Naive thymus-derived CD4-positive, alpha-beta T cell (primary cell): ENCODE data around the gene SLC6A6. TPM values are rescaled to one million over a fixed set of nuclear protein-coding genes. Genes with fewer than 3 reads are reported as not detected.
A peak's percentile ranks its signal among the peaks of the same experiment; 100 is the strongest.

Source experiments
- ATAC-seq: fragments of 150-1000 bp; cut with Tn5 transposase; 2 replicates; pipeline ENCODE4 v1.10.0; 2021; ENCODE audit warnings: mild to moderate bottlenecking, moderate library complexity
- CTCF ChIA-PET: fragments of 350-600 bp; sonication (Branson Sonifier 250); formaldehyde crosslinking; loops from one replicate; lab custom pipeline; 2021; ENCODE audit warnings: antibody characterized with exemption; lab: Charles Lee
- POLR2A ChIA-PET: fragments of 350-600 bp; sonication (Branson Sonifier 250); formaldehyde crosslinking; loops from one replicate; lab custom pipeline; 2021; ENCODE audit warnings: antibody characterized with exemption, inconsistent platforms; lab: Charles Lee
- DNase-seq, 9 donors: peaks; one replicate each; pipeline versions ENCODE4 v3.0.0 to v3.0.0-alpha.2; 2020 to 2022; ENCODE audit warnings: mixed read lengths in 1 of 9
- H3K27ac ChIP-seq: one replicate; pipeline ENCODE4 v1.7.0; 2013; ENCODE audit warnings: mild to moderate bottlenecking, low read depth, low read length, moderate library complexity
- H3K27me3 ChIP-seq, 2 donors: one replicate each; pipeline ENCODE4 v1.7.0; 2013; ENCODE audit warnings: low read length in 2 of 2, mild to moderate bottlenecking in 2 of 2, moderate library complexity in 2 of 2; ENCODE audit not compliant: control insufficient read depth in 2 of 2, insufficient read depth in 2 of 2
- H3K36me3 ChIP-seq, 3 experiments: 1 replicate in 2 of 3; 2 replicates in 1 of 3; pipeline ENCODE4 v1.7.0; 2013; ENCODE audit warnings: low read length in 3 of 3, mild to moderate bottlenecking in 3 of 3, moderate library complexity in 1 of 3; ENCODE audit not compliant: insufficient read depth in 3 of 3, control insufficient read depth in 2 of 3
- H3K4me1 ChIP-seq, 2 donors: one replicate each; pipeline ENCODE4 v1.7.0; 2013; ENCODE audit warnings: low read length in 2 of 2, mild to moderate bottlenecking in 2 of 2, moderate library complexity in 1 of 2; ENCODE audit not compliant: control insufficient read depth in 2 of 2, insufficient read depth in 2 of 2
- H3K4me3 ChIP-seq: 2 replicates; pipeline ENCODE4 v1.7.0; 2013; ENCODE audit warnings: mild to moderate bottlenecking, low read length
- H3K9me3 ChIP-seq, 3 experiments: 1 replicate in 2 of 3; 2 replicates in 1 of 3; pipeline ENCODE4 v1.7.0; 2013; ENCODE audit warnings: low read length in 3 of 3; ENCODE audit not compliant: control insufficient read depth in 2 of 3
- H3K27ac Mint-ChIP-seq, 9 donors: one replicate each; pipeline ENCODE4 v1.8.0; 2020 to 2022; ENCODE audit warnings: mixed read lengths in 9 of 9, mild to moderate bottlenecking in 8 of 9, moderate library complexity in 5 of 9, inconsistent platforms in 2 of 9
- H3K27me3 Mint-ChIP-seq, 5 donors: one replicate each; pipeline ENCODE4 v1.8.0; 2021 to 2022; ENCODE audit warnings: mixed read lengths in 5 of 5, mild to moderate bottlenecking in 1 of 5
- H3K36me3 Mint-ChIP-seq, 5 donors: one replicate each; pipeline ENCODE4 v1.8.0; 2020 to 2022; ENCODE audit warnings: mixed read lengths in 5 of 5, mild to moderate bottlenecking in 3 of 5, inconsistent platforms in 1 of 5
- H3K4me1 Mint-ChIP-seq, 7 donors: one replicate each; pipeline ENCODE4 v1.8.0; 2020 to 2022; ENCODE audit warnings: mixed read lengths in 7 of 7, mild to moderate bottlenecking in 3 of 7, inconsistent platforms in 1 of 7
- H3K4me3 Mint-ChIP-seq, 10 donors: one replicate each; pipeline ENCODE4 v1.8.0; 2020 to 2022; ENCODE audit warnings: mild to moderate bottlenecking in 10 of 10, mixed read lengths in 10 of 10, moderate library complexity in 6 of 10, inconsistent platforms in 2 of 10
- H3K9me3 Mint-ChIP-seq, 11 donors: one replicate each; pipeline ENCODE4 v1.8.0; 2020 to 2022; ENCODE audit warnings: mixed read lengths in 11 of 11, mild to moderate bottlenecking in 4 of 11, inconsistent platforms in 1 of 11, moderate library complexity in 1 of 11
- intact Hi-C, 2 donors: fragments of 100-400 bp; cut with micrococcal nuclease; formaldehyde crosslinking; loops; one replicate each; pipeline ENCODE4 v1.15.1; 2023
- polyA plus RNA-seq, 2 donors: library from polyadenylated mRNA; unstranded; fragments of 300-500 nt; fragmentation: Illumina TruSeq; gene quantifications; one replicate each; pipeline ENCODE4 v1.2.3, GENCODE V29; 2021
- total RNA-seq, 6 experiments: library from RNA in 5 of 6; stranded (reverse) in 5 of 6; gene quantifications; 1 replicate in 5 of 6; 2 replicates in 1 of 6; pipeline ENCODE4 v1.2.3 and lab custom pipeline; 2021 to 2026

SLC6A6 gene
- total and polyA plus RNA-seq, 7 experiments from 2014 or later = 3.0 to 87.5 (median 35.2) TPM

- ChIA-PET POLR2A (no interaction called here), CTCF (no interaction called here)
- intact Hi-C loops = no loop called here
- H3K4me1 Mint-ChIP-seq = no peaks in the 10 kb centered on the region
- H3K27ac Mint-ChIP-seq = peak overlapping the region in 2 of 9 donors; percentile 20 to 29
- peaks cover 0 to 16% (median 5%) of the 10 kb centered on the region in 5 donors for H3K36me3 Mint-ChIP-seq
- no peak overlapping the region for H3K4me3 ChIP-seq
- H3K9me3 ChIP-seq = no peaks in the 10 kb centered on the region
- no peaks in the 10 kb centered on the region for H3K27me3 Mint-ChIP-seq
- peaks cover 0 to 34% (median 0%) of the 10 kb centered on the region in 3 experiments for H3K36me3 ChIP-seq
- no peaks in the 10 kb centered on the region for H3K9me3 Mint-ChIP-seq
- H3K4me3 Mint-ChIP-seq = no peak overlapping the region
- H3K27ac ChIP-seq = no peak overlapping the region
- ATAC-seq (no peak), DNase-seq (no peak)
- H3K4me1 ChIP-seq = no peaks in the 10 kb centered on the region
- no peaks in the 10 kb centered on the region for H3K27me3 ChIP-seq
Observed at GRCh38 chr3:14490255-14490654, 87.8 kb downstream of the SLC6A6 start.

GRCh38 chr3:14490831-14491230 is 88.4 kb downstream of the SLC6A6 start:
- Mint-ChIP-seq H3K4me3 (no peak overlapping the region), H3K27me3 (no peaks in the 10 kb centered on the region), H3K4me1 (no peaks in the 10 kb centered on the region), H3K9me3 (no peaks in the 10 kb centered on the region), H3K36me3 (peaks cover 0 to 11% (median 3%) of the 10 kb centered on the region in 5 donors), H3K27ac (peak overlapping the region in 1 of 9 donors; percentile 28)
- ATAC-seq = no peak
- H3K27ac ChIP-seq = no peak overlapping the region
- H3K4me1 ChIP-seq = no peaks in the 10 kb centered on the region
- ChIA-PET POLR2A (no interaction called here), CTCF (no interaction called here)
- H3K36me3 ChIP-seq = peaks cover 0 to 28% (median 0%) of the 10 kb centered on the region in 3 experiments
- DNase-seq = no peak
- intact Hi-C loops = no loop called here
- no peaks in the 10 kb centered on the region for H3K27me3 ChIP-seq
- H3K4me3 ChIP-seq = no peak overlapping the region
- no peaks in the 10 kb centered on the region for H3K9me3 ChIP-seq

DNA sequence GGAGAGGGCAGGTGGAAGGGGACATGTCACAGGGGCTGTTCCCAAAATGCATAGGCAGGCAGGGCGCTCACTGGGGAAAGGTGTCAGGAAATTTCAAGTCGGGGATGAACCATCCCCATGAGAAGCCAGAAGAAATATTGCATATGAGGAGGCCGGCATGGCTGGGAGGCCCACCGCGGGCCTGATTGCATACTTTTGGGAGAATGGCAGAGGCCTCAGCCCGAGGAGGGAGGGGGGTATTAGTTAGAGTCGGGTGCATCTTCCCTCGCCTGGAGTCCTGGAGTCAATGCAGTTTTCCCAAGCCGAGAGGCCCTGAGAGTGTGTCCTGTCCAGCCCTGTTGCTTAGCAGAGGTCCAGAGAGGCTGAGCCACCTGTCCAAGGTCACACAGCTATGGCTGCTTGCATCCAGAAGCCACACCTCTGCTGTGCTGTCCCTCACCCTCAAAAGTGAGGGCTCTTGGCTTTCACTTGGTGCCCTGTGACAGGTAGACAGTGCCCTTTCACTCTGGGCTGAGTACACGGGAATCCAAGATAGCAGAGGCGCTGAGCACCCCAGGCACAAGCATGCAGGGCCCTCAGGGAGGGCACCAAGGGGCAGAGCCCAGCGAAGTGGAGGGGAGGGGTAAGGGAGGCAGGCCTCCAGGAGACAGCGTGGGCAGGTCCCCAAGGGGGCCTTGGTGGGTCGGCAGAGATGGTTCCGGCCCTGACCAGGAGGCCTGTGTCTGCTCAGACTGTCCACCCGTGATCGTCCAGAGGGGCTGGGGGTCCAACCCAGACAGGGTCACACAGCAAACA is 89.2 kb downstream of the SLC6A6 start:
- H3K27ac ChIP-seq = no peak overlapping the region
- H3K4me3 ChIP-seq = no peak overlapping the region
- no peak overlapping the region for H3K27ac Mint-ChIP-seq
- no peaks in the 10 kb centered on the region for H3K4me1 ChIP-seq
- no peaks in the 10 kb centered on the region for H3K4me1 Mint-ChIP-seq
- ATAC-seq = no peak
- DNase-seq = no peak
- no peaks in the 10 kb centered on the region for H3K27me3 ChIP-seq
- H3K9me3 Mint-ChIP-seq = no peaks in the 10 kb centered on the region
- no peaks in the 10 kb centered on the region for H3K9me3 ChIP-seq
- peaks cover 0 to 21% (median 0%) of the 10 kb centered on the region in 3 experiments for H3K36me3 ChIP-seq
- POLR2A ChIA-PET = no interaction called here
- intact Hi-C loops = no loop called here
- no peak overlapping the region for H3K4me3 Mint-ChIP-seq
- CTCF ChIA-PET = no interaction called here
- peaks cover 0 to 11% (median 3%) of the 10 kb centered on the region in 5 donors for H3K36me3 Mint-ChIP-seq
- H3K27me3 Mint-ChIP-seq = no peaks in the 10 kb centered on the region

GRCh38 chr3:14492948-14493881 is 90.8 kb downstream of the SLC6A6 start:
- Mint-ChIP-seq H3K4me1 (no peaks in the 10 kb centered on the region), H3K9me3 (peaks cover 0 to 2% (median 0%) of the 10 kb centered on the region in 11 donors), H3K27ac (no peak overlapping the region), H3K27me3 (peaks cover 0 to 9% (median 0%) of the 10 kb centered on the region in 5 donors), H3K4me3 (no peak overlapping the region), H3K36me3 (peaks cover 0 to 11% (median 1%) of the 10 kb centered on the region in 5 donors)
- intact Hi-C loops = no loop called here
- H3K4me3 ChIP-seq = no peak overlapping the region
- ChIA-PET CTCF (no interaction called here), POLR2A (no interaction called here)
- H3K9me3 ChIP-seq = no peaks in the 10 kb centered on the region
- H3K4me1 ChIP-seq = no peaks in the 10 kb centered on the region
- ATAC-seq = no peak
- H3K36me3 ChIP-seq = peaks cover 0 to 7% (median 0%) of the 10 kb centered on the region in 3 experiments
- no peak for DNase-seq
- no peak overlapping the region for H3K27ac ChIP-seq
- H3K27me3 ChIP-seq = no peaks in the 10 kb centered on the region

DNA sequence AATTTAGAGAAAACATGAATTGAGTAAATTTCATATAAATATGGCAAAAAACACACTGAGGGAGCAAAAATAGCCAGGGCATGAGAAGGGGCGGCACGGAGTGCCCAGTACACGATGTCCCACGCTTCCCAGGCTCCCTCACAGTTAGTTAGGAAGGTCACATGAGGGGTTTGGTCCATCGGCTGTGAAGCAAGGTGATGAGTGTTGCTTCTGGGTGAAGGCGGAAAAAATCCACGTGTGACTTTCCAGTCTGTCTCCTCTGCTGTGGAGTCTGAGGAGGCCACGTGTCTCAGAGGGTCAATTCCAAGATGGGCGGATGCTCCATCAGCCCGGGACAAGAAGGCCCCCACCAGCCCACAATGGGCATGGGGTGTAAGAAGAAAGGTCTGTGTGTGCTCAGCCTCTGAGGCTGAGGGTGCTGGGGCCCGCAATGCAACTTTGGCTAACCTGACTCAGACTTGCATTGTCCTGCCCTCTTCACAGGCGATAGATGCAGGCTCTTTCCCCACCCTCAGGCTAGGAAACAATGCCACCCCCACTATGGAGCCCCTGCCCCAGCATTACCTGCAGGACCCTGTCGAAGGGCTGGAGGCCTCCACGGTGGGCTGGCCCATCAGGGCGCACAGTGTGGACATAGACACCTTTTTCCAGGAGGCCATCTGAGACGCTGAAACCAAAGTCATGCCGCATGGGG is 92.0 kb downstream of the SLC6A6 start:
- H3K36me3 ChIP-seq = peaks cover 0 to 4% (median 0%) of the 10 kb centered on the region in 3 experiments
- intact Hi-C loops = no loop called here
- H3K4me3 Mint-ChIP-seq = no peak overlapping the region
- CTCF ChIA-PET = no interaction called here
- no peaks in the 10 kb centered on the region for H3K27me3 ChIP-seq
- ATAC-seq = no peak
- peaks cover 0 to 9% (median 4%) of the 10 kb centered on the region in 5 donors for H3K27me3 Mint-ChIP-seq
- no peak overlapping the region for H3K27ac Mint-ChIP-seq
- H3K4me1 Mint-ChIP-seq = no peaks in the 10 kb centered on the region
- POLR2A ChIA-PET = no interaction called here
- no peak for DNase-seq
- H3K9me3 ChIP-seq = no peaks in the 10 kb centered on the region
- peaks cover 0 to 4% (median 0%) of the 10 kb centered on the region in 11 donors for H3K9me3 Mint-ChIP-seq
- H3K4me3 ChIP-seq = no peak overlapping the region
- no peak overlapping the region for H3K27ac ChIP-seq
- peaks cover 0 to 11% (median 1%) of the 10 kb centered on the region in 5 donors for H3K36me3 Mint-ChIP-seq
- H3K4me1 ChIP-seq = no peaks in the 10 kb centered on the region

DNA sequence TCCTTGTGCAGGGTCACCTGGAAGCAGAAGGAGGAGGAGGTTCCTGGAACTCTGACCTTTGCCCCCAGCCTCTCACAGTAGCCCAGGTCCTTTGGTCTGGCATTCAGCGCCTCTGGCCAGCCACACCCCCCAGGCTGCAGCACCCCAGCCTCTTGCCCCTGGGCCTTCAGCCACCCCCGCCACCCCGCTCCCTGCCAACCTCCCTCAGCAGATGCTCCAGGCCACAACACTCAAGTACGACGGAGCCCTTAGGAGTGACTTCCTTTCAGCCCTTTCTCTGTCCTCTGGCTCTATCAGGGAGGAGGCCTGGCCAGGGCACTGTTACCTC is 92.5 kb downstream of the SLC6A6 start:
- DNase-seq (no peak), ATAC-seq (no peak)
- ChIA-PET POLR2A (no interaction called here), CTCF (no interaction called here)
- no peak overlapping the region for H3K4me3 Mint-ChIP-seq
- Histone ChIP-seq H3K4me3 (no peak overlapping the region), H3K9me3 (no peaks in the 10 kb centered on the region), H3K36me3 (no peaks in the 10 kb centered on the region), H3K4me1 (no peaks in the 10 kb centered on the region), H3K27ac (no peak overlapping the region), H3K27me3 (no peaks in the 10 kb centered on the region)
- H3K36me3 Mint-ChIP-seq = peaks cover 0 to 9% (median 1%) of the 10 kb centered on the region in 5 donors
- intact Hi-C loops = no loop called here
- H3K27ac Mint-ChIP-seq = no peak overlapping the region
- H3K9me3 Mint-ChIP-seq = peaks cover 0 to 4% (median 0%) of the 10 kb centered on the region in 11 donors
- H3K27me3 Mint-ChIP-seq = peaks cover 0 to 9% (median 4%) of the 10 kb centered on the region in 5 donors
- no peaks in the 10 kb centered on the region for H3K4me1 Mint-ChIP-seq
